Measurements from ENCODE around the gene NPB.

DNA sequence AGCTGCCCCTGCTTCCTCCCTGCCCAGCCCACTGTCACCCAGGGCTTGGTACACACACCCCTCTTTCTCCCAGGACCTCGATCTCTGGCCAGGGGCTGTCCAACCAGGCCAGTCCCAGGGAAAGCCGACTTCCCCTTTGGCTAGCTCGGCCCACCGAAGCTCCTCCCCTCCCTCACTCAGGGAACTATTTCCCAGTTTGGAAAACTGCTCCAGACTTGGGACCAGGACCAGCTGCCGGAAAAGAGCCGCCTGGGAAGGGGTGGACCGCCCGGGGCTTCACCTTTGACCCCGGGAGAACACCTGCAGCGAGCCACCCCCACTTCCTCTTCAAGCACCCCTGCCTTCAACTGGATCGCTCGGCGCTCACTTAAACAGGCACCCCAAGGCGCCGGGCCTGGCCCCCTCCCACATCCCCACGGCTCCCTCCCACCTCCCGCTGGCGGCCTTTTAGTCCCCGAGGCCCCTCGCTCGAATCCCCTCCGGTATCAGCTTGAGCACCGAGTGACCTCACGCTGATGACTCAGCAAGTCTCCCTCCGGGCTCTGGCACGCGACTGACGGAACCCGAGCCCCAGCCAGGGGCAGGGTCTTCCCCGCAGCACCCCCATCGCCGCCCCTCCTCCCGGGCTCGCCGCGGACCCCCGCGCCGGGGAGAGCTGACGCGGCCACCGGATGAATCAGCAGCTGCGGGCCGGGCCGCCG lies 24.6 kb downstream of the NPB start:
- TF ChIP-seq POLR2AphosphoS5 (IDR thresholded peaks at IDR 0.05; ENCODE audit: low read depth, low read length) (no peak), POLR2A (IDR thresholded peaks at IDR 0.05; ENCODE audit: low read depth, low read length) (no peak), TAF1 (IDR thresholded peaks at IDR 0.05; ENCODE audit: low read depth, low read length) (no peak), SPI1 (IDR thresholded peaks at IDR 0.05; ENCODE audit: low read depth, low read length) (peak; percentile 76)
